ENCODE results near the gene CLPX. TPM values are rescaled to one million over a fixed set of nuclear protein-coding genes. Genes with fewer than 3 reads are reported as not detected.

The CLPX gene
- total and polyA plus RNA-seq, 9 of the 15 experiments (the other 6 are each of a cell fraction or from before 2014, with no cell fraction given) = 11.2 to 83.3 (median 51.3) TPM

DNA sequence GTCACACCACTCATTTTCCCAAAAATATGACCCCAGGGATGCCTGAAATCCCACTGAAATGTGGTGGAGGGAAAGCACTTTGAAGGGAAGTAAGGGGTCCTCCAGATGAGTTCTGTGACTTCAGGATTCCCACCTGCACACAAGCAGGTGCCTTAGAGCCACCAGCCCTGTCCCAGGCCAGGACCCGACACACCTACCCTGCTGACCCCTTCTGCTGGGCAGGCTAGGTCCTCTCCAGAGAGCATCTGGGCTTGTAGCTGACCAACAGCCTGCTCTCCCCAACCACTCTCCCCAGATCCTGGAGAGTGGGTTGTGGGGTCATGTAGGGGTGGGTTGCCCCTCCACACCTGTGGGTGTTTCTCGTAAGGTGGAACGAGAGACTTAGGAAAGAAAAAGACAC is 41.1 kb upstream of the CLPX start:
- peaks cover 5 to 10% of the 10 kb centered on the region in 2 experiments; a peak in 3 of 5 replicates for H3K4me1 ChIP-seq (replicated peaks in 1 of 2; ENCODE audit: control insufficient read depth in 2 of 2, insufficient read depth in 2 of 2, low read length in 2 of 2)
- H3K79me2 ChIP-seq (ENCODE audit: control insufficient read depth, insufficient read depth, low read length) = no peaks in the 10 kb centered on the region
- no peaks in the 10 kb centered on the region for H3K9me1 ChIP-seq (ENCODE audit: control insufficient read depth, insufficient read depth, low read length)
- no peak for DNase-seq (ENCODE audit: extremely low read depth in 1 of 4, low spot score in 3 of 4)
- H4K20me1 ChIP-seq (replicated peaks; ENCODE audit: control insufficient read depth, insufficient read depth, low read length) = no peaks in the 10 kb centered on the region
- ATAC-seq = no peak
- 87% methylated on average over 3 of the region's 3 CpGs for WGBS (ENCODE audit: insufficient coverage, low coverage, missing lambda C conversion rate)
- H3K27ac ChIP-seq (ENCODE audit: extremely low read depth, low read depth, low read length) = no peak overlapping the region
- H3K27me3 ChIP-seq (ENCODE audit: control insufficient read depth in 2 of 2, insufficient read depth in 2 of 2, low read length in 2 of 2) = no peaks in the 10 kb centered on the region
- FAIRE-seq = no peak
- ChIA-PET CTCF (ENCODE audit: low intra/inter-chr PET ratio) (no interaction called here), POLR2A (interaction anchor here (1.1 kb wide), 1 partner anchor 72 kb away, joined by 3 read pairs; no protein-coding TSS in a partner anchor)
- H3K9ac ChIP-seq (ENCODE audit: insufficient read depth in 1 of 2, low read depth in 2 of 2, low read length in 2 of 2) = no peak overlapping the region
- no peak overlapping the region for H3K4me3 ChIP-seq
- no peak for TF ChIP-seq ZNF224 (CRISPR knock-in tag; IDR thresholded peaks at IDR 0.05)
- TF ChIP-seq, protein P1, sequence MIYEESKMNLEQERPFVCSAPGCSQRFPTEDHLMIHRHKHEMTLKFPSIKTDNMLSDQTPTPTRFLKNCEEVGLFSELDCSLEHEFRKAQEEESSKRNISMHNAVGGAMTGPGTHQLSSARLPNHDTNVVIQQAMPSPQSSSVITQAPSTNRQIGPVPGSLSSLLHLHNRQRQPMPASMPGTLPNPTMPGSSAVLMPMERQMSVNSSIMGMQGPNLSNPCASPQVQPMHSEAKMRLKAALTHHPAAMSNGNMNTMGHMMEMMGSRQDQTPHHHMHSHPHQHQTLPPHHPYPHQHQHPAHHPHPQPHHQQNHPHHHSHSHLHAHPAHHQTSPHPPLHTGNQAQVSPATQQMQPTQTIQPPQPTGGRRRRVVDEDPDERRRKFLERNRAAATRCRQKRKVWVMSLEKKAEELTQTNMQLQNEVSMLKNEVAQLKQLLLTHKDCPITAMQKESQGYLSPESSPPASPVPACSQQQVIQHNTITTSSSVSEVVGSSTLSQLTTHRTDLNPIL (CRISPR knock-in tag; IDR thresholded peaks at IDR 0.05) = no peak
- TF ChIP-seq ZNF253 (CRISPR knock-in tag; conservative IDR thresholded peaks at IDR 0.05) = no peak
- TF ChIP-seq ETS2 (tag; IDR thresholded peaks at IDR 0.05; ENCODE audit: borderline replicate concordance, poor library complexity, severe bottlenecking) = no peak
- TF ChIP-seq RBM39 (optimal IDR thresholded peaks at IDR 0.05; ENCODE audit: low read depth, low read length) = no peak
- TF ChIP-seq ZKSCAN1 (IDR thresholded peaks at IDR 0.05; ENCODE audit: low read depth, low read length) = no peak
- no peak for TF ChIP-seq NONO (IDR thresholded peaks at IDR 0.05; ENCODE audit: low read depth in 2 of 2, low read length in 1 of 2)
- no peak for TF ChIP-seq HIVEP1 (CRISPR knock-in tag; IDR thresholded peaks at IDR 0.05)
- TF ChIP-seq ZNF707 (CRISPR knock-in tag; conservative IDR thresholded peaks at IDR 0.05) = no peak
- TF ChIP-seq SMARCE1 (IDR thresholded peaks at IDR 0.05) = no peak
- TF ChIP-seq RBM17 (IDR thresholded peaks at IDR 0.05; ENCODE audit: borderline replicate concordance, low read depth, low read length) = no peak
- no peak for TF ChIP-seq ZNF165 (CRISPR knock-in tag; IDR thresholded peaks at IDR 0.05; ENCODE audit: borderline replicate concordance)
- no peak for TF ChIP-seq TEAD1 (CRISPR knock-in tag; IDR thresholded peaks at IDR 0.05)
- TF ChIP-seq SMARCA5 (IDR thresholded peaks at IDR 0.05) = no peak
- no peak for TF ChIP-seq ZBTB1 (CRISPR knock-in tag; IDR thresholded peaks at IDR 0.05; ENCODE audit: borderline replicate concordance, low read depth)
- no TSS peak for BruUV-seq (replicated peaks)
- no peaks in the 10 kb centered on the region for H3K9me3 ChIP-seq (replicated peaks; ENCODE audit: control insufficient read depth, insufficient read depth, low read depth, low read length)
- intact Hi-C loops (cut with micrococcal nuclease) = no loop called here
- no peaks in the 10 kb centered on the region for H3K36me3 ChIP-seq (ENCODE audit: control insufficient read depth, insufficient read depth, low read length)
- no peak overlapping the region for H2AFZ ChIP-seq (ENCODE audit: low read depth, low read length)
- no peak overlapping the region for H3K4me2 ChIP-seq (ENCODE audit: insufficient read depth, low read length)
- in situ Hi-C loops (cut with MboI) = no loop called here

All from K562 (cell line).